GM21423 (cell line): Measurements from ENCODE around the gene KAT5.
"Not testable (repeated sequence)": the region's sequence is repeated elsewhere in the genome, so short reads cannot be mapped to it uniquely, and the experiment has no call there.

ENCODE experiments used
- ATAC-seq: cut with Tn5 transposase; IDR thresholded peaks from one replicate; pipeline ENCODE4 v1.9.1; 2021; ENCODE audit warnings: mild to moderate bottlenecking, moderate library complexity; ENCODE audit not compliant: unreplicated experiment

KAT5 gene

GRCh38 chr11:65711785-65712632 lies at the start of gene KAT5:
KAT5 (plus strand) TSS chr11:65712252; CDS start chr11:65712268, 16 bp downstream.
- peak; percentile 74 for ATAC-seq

GRCh38 chr11:65662799-65663638 lies 49.0 kb upstream of the KAT5 start, which contains the start of gene RELA:
RELA (minus strand) TSS chr11:65662916; CDS start chr11:65662832, 84 bp downstream.
- peak; percentile 79 for ATAC-seq

DNA sequence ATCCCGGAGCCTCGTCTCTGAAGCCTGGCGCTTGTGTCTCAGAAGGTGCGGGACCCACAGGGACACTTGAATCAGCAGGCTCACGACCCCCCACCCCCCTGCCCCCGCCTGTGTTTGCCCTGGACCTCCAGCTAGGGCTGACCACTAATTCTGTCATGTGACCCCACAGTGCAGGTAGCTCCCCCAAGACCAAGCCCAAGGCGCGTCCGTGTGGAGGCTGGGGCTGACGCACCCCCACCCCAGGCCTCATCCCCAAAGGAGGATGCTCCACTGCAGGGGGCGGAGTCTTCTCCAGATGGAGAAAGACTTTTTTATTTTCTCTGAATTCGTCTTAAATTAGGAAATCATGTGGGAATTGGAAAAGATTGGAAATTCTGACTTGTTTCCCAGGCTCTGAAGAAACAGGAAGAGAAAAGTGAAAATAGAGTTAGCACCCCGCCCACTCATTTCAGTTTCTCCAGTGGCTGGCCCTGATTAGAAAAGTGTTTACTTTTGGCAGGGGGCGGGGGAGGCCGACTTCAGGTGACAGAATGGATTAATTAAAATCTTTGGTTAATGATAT lies 48.3 kb upstream of the KAT5 start:
- ATAC-seq, result no peak

GRCh38 chr11:65672180-65672860 lies 39.7 kb upstream of the KAT5 start:
- no peak for ATAC-seq

- no peak for ATAC-seq
These were observed 39.1 kb upstream of the KAT5 start for GRCh38 chr11:65672982-65673381.

- ATAC-seq, result no peak
These were observed 31.8 kb upstream of the KAT5 start for GRCh38 chr11:65680192-65680743.

DNA sequence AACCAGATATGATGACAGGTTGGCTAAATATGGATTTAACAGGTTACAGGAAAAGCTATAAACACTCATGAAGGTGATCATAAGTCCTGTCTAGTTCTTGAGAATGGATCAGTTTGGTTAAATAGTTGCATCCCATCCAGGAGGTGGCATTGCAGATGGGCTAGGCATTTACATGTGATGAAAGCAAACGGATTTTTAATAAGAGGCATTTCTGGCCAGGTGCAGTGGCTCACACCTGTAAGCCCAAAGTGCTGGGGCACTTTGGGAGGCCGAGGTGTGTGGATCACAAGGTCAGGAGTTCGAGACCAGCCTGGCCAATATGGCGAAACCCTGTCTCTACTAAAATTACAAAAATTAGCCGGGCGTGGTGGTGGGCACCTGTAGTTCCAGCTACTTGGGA lies 28.6 kb upstream of the KAT5 start:
- ATAC-seq, result not testable (repeated sequence)

GRCh38 chr11:65685981-65686380 lies 26.1 kb upstream of the KAT5 start:
- no peak for ATAC-seq

GRCh38 chr11:65691847-65692246 lies 20.2 kb upstream of the KAT5 start:
- ATAC-seq, result not testable (repeated sequence)

DNA sequence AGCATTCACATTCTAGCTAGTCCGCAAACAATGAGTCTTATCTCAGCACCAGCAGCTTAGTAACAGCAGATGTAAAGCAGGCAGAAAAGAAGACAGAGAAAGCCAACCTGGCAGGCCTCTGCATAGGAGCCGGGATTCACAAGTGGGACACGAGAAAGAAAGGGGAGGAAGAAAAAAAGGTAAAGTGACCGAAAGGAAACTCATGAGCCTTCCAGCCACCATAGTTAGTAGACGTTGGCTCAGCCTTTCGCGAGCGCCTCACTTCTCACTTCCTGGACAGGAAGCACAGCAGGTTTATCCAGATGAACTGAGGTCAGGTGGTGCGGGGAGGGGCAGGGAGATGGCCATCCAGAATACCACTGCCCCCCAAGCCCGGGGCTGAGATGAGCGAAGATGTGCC lies 19.7 kb upstream of the KAT5 start:
- no peak for ATAC-seq

GRCh38 chr11:65695459-65696241 lies 16.4 kb upstream of the KAT5 start:
- no peak for ATAC-seq

DNA sequence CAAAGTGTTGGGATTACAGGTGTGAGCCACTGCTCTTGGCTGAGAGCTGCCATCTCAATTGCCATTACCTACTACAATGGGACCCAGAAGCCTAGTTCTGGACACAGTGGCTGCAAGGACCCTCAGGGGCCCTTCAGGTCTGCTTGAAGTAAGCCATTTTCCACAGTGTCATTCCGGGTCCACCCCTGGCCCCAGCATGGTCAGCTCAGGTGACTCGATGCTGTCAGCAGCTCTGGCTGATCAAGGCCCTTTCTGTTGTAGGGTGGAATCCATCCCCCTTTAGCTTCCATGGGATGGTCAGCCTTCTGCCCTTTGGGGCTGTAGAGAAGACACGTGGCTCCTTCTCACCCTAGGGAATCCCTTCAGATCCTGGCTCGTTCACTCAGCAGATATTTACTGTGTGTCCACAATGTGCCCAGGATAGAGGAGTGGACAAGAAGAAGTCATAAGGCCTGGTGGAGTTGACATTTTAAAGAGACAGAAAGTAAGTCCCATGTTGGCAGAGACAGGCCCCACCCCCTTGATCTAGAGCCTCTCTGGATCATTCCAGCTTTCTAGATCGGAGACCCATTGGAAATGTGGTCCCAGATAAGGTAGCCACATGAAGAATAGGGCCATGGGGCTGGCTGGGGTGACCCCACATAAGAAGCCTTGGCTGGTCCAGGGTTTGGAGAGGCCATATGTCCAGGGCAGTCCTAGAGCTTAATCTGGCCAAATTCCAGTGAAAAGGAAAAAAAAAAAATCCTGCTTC lies 15.1 kb upstream of the KAT5 start:
- no peak for ATAC-seq

DNA sequence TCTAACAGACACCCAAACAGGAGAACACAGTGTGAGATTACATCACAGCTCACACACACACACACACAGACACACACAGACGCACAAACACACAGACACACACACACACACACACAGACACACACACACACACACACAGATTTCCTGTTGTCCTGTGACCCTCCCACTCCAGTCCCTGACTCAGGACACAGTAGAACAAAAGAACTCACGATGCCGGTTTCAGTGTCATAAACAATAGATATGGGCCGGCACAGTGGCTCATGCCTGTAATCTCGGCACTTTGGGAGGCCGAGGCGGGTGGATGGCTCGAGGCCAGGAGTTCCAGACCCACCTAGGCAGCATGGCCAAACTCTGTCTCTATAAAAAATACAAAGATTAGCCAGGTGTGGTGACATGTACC lies 13.8 kb upstream of the KAT5 start:
- ATAC-seq, result no peak

- ATAC-seq, result no peak
These were observed 12.7 kb upstream of the KAT5 start for GRCh38 chr11:65699306-65699705.

DNA sequence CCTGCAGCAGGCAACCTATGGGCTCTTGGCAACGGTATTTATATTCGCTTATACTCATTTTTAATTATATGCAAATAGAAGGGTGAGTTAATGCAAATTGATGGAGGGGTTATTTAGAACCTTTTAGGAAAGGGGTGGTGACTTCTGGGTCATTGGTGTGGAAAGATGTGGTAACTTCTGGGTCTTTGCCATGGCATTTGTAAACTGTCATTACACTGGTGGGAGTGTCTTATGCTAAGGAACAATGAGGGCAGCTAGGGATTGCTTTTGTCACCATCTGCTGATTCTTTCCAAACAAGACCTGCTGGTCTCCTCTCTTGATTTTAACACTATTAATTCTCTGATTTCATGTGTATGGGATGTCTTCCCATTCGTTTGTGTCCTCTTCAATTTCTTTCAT lies 11.7 kb upstream of the KAT5 start:
- no peak for ATAC-seq

DNA sequence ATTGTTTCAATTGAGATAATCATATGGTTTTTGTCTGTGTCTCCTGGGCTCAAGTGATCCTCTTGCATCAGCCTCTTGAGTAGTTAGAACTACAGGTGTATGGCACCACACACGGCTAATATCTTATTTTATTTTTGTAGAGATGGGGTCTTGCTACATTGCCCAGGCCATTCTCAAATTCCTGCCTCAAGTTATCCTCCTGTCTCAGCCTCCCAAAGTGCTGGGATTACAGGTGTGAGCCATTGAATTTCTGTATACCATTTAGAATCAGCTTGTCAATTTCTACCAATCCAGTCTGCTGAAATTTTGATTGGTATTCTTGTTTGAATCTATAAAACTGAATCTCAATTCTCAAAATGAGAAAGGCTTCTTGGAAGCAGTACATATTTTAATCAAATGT lies 10.4 kb upstream of the KAT5 start:
- ATAC-seq, result no peak

DNA sequence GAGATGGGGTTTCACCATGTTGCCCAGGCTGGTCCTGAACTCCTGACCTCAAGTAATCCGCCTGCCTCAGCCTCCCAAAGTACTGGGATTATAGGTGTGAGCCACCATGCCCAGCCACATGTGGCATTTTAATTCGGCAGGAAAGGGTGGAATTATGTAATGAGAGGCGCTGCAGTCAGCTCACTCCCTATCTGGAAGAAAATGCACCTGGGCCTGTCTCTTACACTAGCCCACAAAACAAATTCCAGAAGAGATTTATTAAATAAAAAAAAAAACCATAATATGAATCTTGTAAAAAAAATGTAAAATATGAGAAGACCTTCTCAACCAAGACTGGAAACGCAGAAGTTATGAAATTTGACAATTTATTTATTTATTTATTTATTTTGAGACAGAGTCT lies 8.2 kb upstream of the KAT5 start:
- no peak for ATAC-seq

- not testable (repeated sequence) for ATAC-seq
These were observed 5.7 kb upstream of the KAT5 start for GRCh38 chr11:65706303-65706763.

GRCh38 chr11:65707002-65707401 lies 5.0 kb upstream of the KAT5 start:
- not testable (repeated sequence) for ATAC-seq
